GM10266 (cell line): ENCODE measurements around the gene COBL.

Source experiments
- DNase-seq: peaks from one replicate; pipeline ENCODE4 v3.0.0; 2012; ENCODE audit errors: extremely low spot score
- TF ChIP-seq, protein P1 (sequence below): IDR thresholded peaks from 2 replicates; pipeline ENCODE4 v1.5.1; 2012; ENCODE audit warnings: mild to moderate bottlenecking, low read depth; ENCODE audit not compliant: control insufficient read depth, insufficient read depth; ENCODE audit errors: missing control alignments

The COBL gene

GRCh38 chr7:51276091-51276605, 40.5 kb downstream of the COBL start:
- no peak for DNase-seq
- TF ChIP-seq, protein P1, sequence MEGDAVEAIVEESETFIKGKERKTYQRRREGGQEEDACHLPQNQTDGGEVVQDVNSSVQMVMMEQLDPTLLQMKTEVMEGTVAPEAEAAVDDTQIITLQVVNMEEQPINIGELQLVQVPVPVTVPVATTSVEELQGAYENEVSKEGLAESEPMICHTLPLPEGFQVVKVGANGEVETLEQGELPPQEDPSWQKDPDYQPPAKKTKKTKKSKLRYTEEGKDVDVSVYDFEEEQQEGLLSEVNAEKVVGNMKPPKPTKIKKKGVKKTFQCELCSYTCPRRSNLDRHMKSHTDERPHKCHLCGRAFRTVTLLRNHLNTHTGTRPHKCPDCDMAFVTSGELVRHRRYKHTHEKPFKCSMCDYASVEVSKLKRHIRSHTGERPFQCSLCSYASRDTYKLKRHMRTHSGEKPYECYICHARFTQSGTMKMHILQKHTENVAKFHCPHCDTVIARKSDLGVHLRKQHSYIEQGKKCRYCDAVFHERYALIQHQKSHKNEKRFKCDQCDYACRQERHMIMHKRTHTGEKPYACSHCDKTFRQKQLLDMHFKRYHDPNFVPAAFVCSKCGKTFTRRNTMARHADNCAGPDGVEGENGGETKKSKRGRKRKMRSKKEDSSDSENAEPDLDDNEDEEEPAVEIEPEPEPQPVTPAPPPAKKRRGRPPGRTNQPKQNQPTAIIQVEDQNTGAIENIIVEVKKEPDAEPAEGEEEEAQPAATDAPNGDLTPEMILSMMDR, result no peak

- no peak for DNase-seq
- TF ChIP-seq, protein P1, result no peak
Measured at GRCh38 chr7:51275532-51275931, 41.1 kb downstream of the COBL start.

DNA sequence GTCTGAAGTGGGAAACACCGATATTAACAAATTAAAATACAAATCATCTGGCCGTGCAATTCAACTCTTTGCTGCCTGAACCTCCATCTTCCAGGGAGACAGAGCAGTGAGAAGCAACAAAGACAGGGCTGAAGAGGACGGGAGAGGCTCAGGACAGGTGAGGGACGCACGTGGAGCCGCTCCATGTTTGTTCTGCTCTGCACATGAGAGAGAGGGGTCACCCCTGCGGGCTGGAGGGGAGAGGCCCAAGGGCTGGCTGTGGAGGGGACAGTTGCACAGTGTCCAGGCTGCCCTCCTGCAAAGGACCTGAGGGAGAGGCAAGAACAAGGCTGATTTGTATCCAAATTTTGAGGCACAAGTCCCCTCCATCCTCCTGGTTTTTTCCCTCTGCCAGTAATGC, 41.7 kb downstream of the COBL start:
- DNase-seq, result no peak
- TF ChIP-seq, protein P1, result no peak

- DNase-seq, result no peak
- TF ChIP-seq, protein P1, result no peak
Measured at GRCh38 chr7:51274001-51274400, 42.6 kb downstream of the COBL start.

DNA sequence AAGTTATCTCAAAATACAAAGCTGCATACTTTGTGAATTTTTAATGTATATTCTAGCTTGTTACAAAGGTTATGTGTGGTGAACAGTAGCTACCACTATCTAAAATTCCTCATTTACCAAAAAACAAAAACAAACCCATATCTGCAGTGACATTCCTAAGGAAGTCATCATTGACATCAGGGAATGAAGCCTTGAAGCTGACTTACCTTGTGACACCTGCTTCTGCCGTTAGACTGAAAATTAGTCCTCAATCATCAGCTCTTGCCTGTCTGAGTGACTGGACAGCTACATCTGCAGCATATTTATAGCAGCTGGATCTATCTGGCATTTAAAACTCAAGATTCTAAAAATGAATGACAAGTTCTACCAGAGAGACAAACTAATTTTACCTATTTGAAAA, 43.2 kb downstream of the COBL start:
- DNase-seq, result no peak
- TF ChIP-seq, protein P1, result no peak

DNA sequence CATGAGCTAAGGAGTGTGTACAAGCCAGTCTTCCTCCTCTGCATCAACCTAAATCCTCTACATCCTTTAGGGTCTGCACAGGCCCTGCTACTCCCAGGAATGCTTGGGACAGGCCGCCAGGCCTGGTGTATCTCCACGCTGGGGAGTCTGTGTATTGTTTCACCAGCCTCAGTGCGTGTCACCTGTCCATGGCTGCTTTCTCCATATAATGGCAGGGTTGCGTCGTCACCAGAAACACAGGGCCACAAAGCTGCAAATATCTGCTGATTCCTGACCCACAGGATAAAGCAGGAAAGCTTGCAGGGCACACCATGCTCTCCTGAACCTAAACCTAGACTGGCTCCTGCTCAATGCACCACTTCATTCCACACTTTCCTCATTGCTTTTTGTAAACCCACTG, 45.6 kb downstream of the COBL start:
- TF ChIP-seq, protein P1, result no peak
- no peak for DNase-seq

GRCh38 chr7:51269911-51270310, 46.7 kb downstream of the COBL start:
- TF ChIP-seq, protein P1, result no peak
- no peak for DNase-seq
